Left renal cortex interstitium (tissue), 4 donors: ENCODE measurements around the gene CACNA1D. TPM values are rescaled to one million over a fixed set of nuclear protein-coding genes. Genes with fewer than 3 reads are reported as not detected.

Experiments
- DNase-seq, 4 donors: peaks; one replicate each; pipeline ENCODE4 v3.0.0-alpha.2; 2013; ENCODE audit warnings: low read depth in 4 of 4, low spot score in 2 of 4, missing footprints in 1 of 4
- polyA plus RNA-seq, 4 donors: library from polyadenylated mRNA; unstranded; fragments of 120-200 nt; gene quantifications; one replicate each; pipeline ENCODE4 v1.2.1, GENCODE V29; 2013; ENCODE audit not compliant: insufficient read length in 4 of 4

CACNA1D gene
- polyA plus RNA-seq, 4 donors, result 10.8 to 17.0 (median 13.3) TPM

DNA sequence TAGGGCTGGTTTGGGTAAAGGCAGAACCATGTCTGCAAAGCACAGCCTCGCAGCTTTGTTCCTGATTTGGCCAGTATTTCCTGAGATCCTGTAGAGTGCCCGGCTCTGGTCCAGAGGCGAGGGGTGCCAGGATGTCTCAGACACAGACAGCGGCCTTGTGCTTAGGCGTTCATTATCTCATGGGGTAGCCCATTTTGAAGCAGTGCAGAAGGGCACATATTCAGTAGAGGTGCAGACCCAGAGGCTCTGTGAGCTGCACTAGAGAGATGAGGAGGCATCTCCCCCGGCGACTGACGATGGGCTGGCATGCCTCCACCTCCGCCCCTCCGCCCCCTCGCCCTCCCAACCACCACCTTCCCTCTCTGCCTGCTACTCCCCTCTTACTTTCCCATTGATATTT is 181.5 kb downstream of the CACNA1D start:
- DNase-seq, result no peak

DNA sequence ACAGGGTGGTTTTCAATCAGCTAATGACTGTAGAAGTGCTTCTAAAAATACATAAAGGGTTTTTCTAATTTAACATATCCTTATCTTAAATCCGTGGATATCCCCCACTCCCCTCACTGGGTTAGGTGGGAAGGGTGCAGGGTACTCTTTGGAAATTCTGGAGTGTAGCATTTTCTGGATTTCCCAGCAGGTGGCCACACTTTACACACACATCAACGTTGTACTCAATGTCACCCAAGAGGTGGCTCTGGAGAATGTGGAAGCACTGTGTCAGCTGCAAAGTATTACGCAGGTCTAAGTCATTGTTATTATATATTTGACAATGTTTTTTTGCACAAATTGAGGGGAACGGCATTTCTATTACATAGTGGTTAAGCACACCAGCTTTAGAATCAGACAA is 183.0 kb downstream of the CACNA1D start:
- no peak for DNase-seq

DNA sequence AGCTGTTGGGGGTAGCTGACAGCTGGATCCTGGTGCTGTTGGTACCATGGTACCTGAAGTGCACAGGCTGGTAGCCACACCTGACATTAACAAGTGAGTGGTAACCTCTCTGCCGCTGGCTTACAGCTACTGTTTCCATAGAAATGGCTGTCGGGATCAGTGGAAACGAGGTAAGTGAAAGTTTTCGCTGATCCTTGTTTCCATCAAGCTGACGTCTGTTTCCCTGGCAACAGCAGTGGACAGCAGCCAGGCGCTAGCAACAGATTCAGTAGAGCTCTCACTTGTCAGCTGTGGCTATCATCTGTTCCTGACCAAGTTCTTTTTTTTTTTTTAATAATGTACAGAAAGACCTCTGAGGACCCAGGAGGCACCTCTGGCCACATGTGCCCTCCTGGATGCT is 185.6 kb downstream of the CACNA1D start:
- DNase-seq, result peak in 3 of 4 donors; percentile 38 to 69 (median 46)

DNA sequence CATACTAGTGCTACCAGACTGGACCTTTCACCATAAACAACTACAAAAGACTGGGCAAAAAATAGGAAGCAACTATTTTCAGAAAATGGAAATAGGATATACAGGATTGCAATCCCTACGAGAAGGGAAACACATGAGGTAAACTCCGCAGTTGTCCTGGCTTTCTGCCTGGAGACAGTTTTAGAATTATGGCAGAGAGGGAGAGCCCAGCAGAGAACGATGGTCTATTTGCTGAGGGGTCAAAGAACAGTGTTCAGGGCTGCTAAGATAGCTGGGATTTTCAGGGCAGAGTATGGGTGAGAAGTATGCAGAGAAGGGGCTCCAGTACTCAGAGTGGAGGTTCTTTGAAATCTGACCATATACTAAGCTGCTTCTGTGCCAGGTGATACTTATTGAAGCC is 188.4 kb downstream of the CACNA1D start:
- no peak for DNase-seq

- no peak for DNase-seq
Measured at GRCh38 chr3:53688066-53688465, 193.7 kb downstream of the CACNA1D start.

DNA sequence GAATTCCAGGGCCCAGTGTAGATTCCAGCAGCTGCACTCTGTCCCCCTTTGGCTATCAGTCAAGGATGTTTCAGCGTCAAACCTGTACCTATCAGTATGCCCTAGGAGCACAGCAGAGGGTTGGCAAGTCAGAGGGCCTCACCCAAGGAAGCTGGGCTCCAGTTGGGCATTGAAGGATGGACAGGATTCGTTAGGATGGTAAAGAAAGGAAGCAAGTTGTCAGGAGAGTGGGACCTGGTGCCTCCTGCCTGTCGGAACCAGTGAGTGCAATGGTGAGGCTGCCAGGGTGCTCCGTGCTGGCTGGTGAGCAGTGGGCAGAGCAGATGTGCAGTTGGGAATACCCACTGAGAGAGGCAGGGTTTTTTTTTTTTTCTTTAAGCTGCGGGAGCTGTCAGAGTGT is 194.6 kb downstream of the CACNA1D start:
- DNase-seq, result no peak

GRCh38 chr3:53689681-53690080 is 195.3 kb downstream of the CACNA1D start:
- DNase-seq, result no peak

DNA sequence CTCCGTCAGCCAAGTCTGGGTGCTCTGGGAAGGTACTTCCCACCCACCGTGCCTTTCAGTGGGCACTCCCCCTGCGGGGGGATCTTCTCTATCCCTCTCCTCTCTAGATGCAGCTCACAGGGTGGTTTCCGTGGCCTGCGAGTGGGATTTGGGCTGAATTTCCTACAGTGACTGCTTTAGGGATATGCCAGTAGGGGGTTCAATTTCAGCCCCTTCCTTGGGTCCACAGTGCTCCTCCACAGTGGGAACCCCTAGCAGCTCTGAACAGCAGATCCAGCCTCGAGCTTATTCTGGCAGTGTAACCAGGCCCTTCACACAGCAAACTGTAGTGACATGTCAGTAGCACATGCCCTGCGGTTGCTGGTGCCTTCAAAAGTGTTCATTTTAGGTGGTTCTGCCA is 196.1 kb downstream of the CACNA1D start:
- DNase-seq, result no peak

GRCh38 chr3:53691349-53691748 is 196.9 kb downstream of the CACNA1D start:
- DNase-seq, result no peak

DNA sequence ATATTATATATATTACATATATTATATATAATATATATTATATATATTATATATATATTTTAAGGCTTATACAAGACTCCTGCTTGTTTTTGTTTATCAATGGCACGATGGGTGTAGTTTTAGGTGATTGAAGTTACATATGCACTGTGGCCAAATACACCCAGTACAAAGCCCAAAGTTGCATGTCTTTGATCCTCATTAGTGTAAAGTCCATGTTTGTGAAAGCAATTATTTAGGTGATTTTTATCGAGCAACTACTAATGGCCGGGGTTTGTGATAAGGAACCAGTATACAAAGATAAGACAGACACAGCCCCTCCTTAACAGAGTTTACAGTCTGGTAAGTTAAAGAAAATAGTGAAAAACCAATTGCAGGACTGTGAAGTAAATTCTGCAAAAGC is 197.5 kb downstream of the CACNA1D start:
- no peak for DNase-seq

- no peak for DNase-seq
Measured at GRCh38 chr3:53693451-53693850, 199.0 kb downstream of the CACNA1D start.

DNA sequence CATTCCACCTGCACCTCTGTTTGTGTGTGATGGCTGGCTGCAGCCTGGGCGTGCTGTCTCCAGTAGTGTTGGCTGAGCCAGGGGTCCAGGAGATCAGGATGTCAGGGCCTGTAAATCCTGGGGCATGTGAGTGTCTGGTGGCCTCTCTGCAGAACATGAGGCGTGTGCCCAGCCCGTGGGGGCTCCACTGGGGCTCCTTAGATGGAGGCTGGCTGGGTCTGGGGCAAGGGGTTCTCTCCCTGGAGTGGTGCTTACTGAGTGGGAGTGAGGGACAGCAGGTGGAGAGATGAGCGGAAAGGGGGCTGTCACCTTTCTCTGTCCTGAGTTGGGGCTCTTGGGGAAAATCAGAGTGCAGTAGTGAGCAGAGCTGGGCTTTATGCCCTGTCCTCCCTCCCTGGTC is 199.6 kb downstream of the CACNA1D start:
- no peak for DNase-seq

DNA sequence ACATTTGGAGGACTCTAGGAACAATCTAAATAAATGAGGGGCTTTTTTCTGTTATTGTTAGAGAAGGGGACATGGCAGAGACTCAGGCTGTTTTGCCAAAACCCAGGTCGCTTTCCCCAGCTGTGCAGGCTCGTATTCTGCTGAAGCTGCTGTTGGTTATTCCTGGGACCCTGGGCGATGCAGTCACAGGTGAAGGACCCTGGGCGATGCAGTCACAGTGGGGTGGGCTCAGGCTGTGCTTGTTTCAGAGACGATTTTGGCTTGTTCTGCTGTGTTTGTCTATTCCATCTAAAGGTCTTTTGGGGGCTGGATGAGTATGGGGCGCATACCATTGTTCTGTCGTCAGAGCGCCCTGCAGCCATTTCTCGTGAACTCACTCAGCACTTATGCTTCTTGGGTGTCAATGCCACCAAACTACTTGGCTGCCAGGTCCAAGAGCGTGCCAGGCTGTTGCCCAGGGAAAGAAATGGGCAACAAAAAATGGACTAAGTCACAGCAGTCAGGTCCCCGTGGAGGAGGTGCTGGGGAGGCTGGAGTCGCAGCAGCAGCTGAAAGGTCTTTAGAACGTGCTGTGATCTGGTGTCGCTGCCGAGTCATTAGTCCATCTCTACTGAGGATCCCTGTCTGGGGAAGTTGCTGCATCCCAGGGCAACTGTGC is 200.4 kb downstream of the CACNA1D start:
- no peak for DNase-seq

GRCh38 chr3:53695324-53695690 is 200.9 kb downstream of the CACNA1D start:
- DNase-seq, result no peak

DNA sequence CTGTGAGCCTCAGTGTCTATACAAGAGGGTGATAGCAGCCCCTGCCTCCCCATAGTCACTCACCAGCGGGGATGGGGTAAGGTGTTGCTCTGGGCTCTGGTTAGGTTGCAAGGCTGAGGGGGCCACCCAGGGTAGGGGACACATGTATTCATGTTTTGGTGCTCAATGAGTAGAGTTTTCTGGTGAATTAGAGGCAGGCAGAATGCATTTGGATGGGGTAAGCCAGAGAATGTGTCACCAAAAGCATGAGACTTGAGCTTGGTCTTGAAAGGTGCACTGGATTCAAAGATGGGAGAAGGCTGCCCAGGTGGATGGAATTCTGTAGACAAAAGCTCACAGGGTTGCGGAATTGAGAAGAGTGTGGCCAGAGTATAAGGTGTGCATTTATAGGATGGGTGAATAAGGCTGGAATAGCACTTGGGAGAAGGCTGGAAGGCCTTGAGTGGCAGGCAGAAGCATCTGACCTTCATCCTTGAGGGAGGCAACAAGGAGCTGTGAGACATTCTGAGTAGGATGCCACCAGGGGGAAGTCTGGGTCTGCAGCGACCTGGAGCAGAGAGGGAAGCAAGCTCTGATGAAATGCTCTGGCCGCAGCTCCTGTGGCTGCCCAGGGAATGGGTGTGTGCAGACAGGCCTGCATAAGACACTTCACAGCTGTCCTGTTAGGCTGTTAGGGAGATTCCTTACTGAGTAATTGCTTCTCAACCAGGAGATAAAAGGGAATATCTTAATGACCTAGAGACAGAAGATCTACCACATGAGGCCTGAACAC is 202.2 kb downstream of the CACNA1D start:
- no peak for DNase-seq

- no peak for DNase-seq
Measured at GRCh38 chr3:53700441-53700840, 206.0 kb downstream of the CACNA1D start.

DNA sequence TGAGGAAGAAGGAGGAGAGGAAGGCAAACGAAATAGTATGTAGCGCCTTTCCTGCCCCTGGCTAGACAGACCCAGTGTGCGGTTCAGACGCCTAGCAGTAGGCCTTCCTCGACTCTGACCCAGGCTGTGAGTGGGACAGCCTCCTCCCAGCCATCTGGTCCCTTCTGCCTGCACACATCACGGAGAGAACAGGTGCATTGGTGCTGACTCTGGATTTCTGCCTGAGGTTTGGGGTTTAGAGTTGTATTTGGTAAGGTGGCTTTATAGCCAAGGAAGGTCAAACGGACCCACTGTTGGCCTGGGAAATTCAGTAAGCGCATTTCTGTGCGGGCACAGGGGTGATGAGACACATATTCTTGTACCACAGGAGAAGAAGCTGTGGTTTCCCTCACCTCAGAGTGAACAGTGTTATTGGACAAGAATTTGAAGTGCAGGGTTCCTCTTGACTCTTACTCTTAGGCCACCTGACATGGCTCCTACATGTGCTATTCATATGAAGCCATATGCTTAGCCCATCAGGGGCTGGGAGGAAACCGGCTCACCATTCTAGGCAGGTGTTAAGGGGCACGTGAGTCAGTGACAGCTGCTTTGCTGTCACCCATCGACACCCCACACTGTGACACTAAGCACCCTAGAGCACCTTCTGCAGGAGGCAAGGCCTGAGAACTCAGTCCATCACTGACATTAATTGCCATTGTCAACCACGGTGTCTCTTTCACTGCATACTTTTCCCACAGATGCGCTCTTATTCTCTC is 208.5 kb downstream of the CACNA1D start:
- DNase-seq, result no peak

- DNase-seq, result no peak
Measured at GRCh38 chr3:53703630-53704362, 209.4 kb downstream of the CACNA1D start.

GRCh38 chr3:53704363-53704725 is 209.9 kb downstream of the CACNA1D start:
- no peak for DNase-seq

DNA sequence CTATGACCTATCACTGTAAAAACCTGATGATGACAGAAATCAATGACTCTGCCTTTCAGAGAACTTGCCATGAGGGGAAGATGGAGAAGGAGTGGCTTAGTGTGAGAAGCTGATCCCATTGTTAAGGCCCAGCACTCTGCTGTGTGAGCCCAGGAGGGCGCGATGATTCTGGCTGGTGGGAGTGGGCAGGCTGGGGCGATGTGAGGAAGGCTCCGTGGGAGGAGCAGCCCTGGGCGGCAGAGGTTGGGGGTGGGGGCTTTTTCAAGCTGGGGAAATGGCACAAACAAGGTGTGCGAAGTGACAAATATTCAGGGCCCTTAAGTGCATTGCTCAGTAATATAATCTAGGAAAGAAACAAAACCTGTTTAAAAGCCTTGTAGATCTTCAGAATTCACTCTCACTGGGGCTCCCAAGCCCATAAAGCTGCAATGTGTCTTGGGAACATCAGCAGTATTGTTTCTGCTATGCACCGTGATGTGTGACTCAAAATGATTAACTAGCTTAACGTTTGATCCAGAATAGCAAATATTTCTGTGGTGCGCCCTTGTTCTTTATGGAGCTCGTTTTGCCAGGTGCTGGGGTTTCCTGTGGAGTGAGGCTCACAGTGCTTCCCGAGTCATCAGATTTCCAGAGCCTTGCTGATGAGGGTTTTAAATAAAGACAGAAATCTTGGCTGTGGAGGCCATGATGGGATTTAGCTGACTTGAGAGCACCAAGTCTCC is 210.8 kb downstream of the CACNA1D start:
- DNase-seq, result no peak
